HFFc6 (cell line): Measurements from ENCODE around the gene DST. TPM values are rescaled to one million over a fixed set of nuclear protein-coding genes. Genes with fewer than 3 reads are reported as not detected.

Experiments
- DNase-seq: peaks from one replicate; pipeline ENCODE4 v3.0.0-alpha.2; 2018
- H3K27ac Mint-ChIP-seq: 2 replicates; pipeline ENCODE4 v1.8.0; 2020; ENCODE audit warnings: mild to moderate bottlenecking, mixed read lengths
- H3K27me3 Mint-ChIP-seq: 2 replicates; pipeline ENCODE4 v1.8.0; 2021; ENCODE audit warnings: mild to moderate bottlenecking, moderate library complexity, mixed read lengths; ENCODE audit not compliant: insufficient read depth
- H3K36me3 Mint-ChIP-seq: 2 replicates; pipeline ENCODE4 v1.8.0; 2021; ENCODE audit warnings: low read depth, mixed read lengths
- H3K4me1 Mint-ChIP-seq: 2 replicates; pipeline ENCODE4 v1.8.0; 2020; ENCODE audit warnings: low read depth, mixed read lengths
- H3K4me3 Mint-ChIP-seq: 2 replicates; pipeline ENCODE4 v1.8.0; 2020; ENCODE audit warnings: mild to moderate bottlenecking, moderate library complexity, mixed read lengths
- H3K9me3 Mint-ChIP-seq: 2 replicates; pipeline ENCODE4 v1.8.0; 2020; ENCODE audit warnings: mild to moderate bottlenecking, mixed read lengths
- total RNA-seq, 6 experiments: library from RNA; stranded (reverse); fragmentation: NEBNext Ultra II Directional; extraction: Animal tissue kit (Norgen Biotek cat#: 25700); gene quantifications; 2 replicates in 1 of 6; 3 replicates in 5 of 6; pipeline ENCODE4 v1.2.3, GENCODE V29; 2021
- TF ChIP-seq, protein P1 (sequence below): fragments of 200-600 bp; sonication (generic); IDR thresholded peaks from 2 replicates; pipeline ENCODE4 v1.5.0; 2021; ENCODE audit warnings: antibody characterized with exemption, mild to moderate bottlenecking

The DST gene
- total RNA-seq, 6 experiments from 2014 or later, result 246 to 408 (median 279) TPM

DNA sequence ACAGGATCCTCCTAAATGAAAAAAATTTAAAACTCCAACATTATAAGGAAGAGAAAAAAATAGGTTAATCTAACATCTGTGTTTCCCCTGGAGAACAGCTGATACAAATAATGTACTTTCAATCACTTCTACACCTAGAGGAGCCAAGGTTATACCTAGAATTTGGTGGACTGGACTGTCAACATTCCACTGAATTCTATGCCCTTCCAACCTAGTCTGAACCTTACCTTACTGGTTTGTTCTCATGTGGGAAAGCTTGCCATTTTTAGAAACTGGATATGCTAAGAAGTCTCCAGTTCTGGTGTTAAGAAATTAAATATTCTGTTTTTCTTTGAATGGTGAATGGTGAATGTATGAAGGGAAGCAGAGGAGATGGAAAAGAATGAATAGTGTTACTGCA, 162.4 kb downstream of the DST start:
- Mint-ChIP-seq H3K27me3 (peaks cover 18% of the 10 kb centered on the region), H3K27ac (0 out of 2 replicates have a peak overlapping the region, but pooled peaks have one; percentile 11), H3K9me3 (peaks cover 17% of the 10 kb centered on the region), H3K36me3 (peaks cover 74% of the 10 kb centered on the region), H3K4me1 (peaks cover 52% of the 10 kb centered on the region), H3K4me3 (no peak overlapping the region; the same call in 1 of the 2 replicates)
- TF ChIP-seq, protein P1, sequence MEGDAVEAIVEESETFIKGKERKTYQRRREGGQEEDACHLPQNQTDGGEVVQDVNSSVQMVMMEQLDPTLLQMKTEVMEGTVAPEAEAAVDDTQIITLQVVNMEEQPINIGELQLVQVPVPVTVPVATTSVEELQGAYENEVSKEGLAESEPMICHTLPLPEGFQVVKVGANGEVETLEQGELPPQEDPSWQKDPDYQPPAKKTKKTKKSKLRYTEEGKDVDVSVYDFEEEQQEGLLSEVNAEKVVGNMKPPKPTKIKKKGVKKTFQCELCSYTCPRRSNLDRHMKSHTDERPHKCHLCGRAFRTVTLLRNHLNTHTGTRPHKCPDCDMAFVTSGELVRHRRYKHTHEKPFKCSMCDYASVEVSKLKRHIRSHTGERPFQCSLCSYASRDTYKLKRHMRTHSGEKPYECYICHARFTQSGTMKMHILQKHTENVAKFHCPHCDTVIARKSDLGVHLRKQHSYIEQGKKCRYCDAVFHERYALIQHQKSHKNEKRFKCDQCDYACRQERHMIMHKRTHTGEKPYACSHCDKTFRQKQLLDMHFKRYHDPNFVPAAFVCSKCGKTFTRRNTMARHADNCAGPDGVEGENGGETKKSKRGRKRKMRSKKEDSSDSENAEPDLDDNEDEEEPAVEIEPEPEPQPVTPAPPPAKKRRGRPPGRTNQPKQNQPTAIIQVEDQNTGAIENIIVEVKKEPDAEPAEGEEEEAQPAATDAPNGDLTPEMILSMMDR, result no peak
- DNase-seq, result no peak

DNA sequence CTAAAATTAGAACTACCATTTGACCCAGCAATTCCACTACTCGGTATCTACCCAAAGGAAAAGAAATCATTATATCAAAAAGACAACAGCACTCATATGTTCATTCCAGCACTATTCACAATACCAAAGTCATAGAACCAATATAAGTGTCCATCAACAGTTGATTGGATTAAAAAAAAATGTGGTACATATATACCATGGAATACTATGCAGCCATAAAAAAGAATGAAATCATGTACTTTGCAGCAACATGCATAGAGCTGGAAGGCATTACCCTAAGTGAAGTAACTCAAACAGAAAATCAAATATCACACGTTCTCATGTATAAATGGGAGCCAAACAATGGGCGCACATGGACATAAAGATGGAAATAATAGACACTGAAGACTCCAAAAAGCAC, 163.3 kb downstream of the DST start:
- Mint-ChIP-seq H3K27me3 (peaks cover 16% of the 10 kb centered on the region), H3K27ac (peak overlapping the region; percentile 6; the same call in 1 of the 2 replicates), H3K4me3 (no peak overlapping the region), H3K4me1 (peaks cover 43% of the 10 kb centered on the region), H3K36me3 (peaks cover 70% of the 10 kb centered on the region), H3K9me3 (peaks cover 17% of the 10 kb centered on the region)
- TF ChIP-seq, protein P1, result no peak
- no peak for DNase-seq

DNA sequence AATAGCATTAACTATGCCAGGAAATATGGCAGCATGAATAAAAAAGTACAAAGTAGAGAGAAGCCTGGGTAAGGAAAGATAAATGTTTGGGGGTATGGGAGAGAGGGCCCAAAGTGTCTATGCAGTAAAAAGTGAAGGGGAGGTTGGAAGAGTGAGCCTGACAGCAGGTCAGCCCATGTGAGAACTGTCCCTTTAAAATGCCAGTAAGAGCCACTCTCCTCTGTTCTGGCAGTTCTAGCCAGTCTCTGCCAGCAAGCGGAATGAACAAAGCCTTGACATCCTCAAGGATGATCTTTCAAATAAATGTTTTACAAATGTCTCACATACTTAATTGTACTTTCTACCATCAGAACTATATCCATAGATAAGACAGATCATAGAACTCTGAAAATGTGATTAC, 164.5 kb downstream of the DST start:
- Mint-ChIP-seq H3K27me3 (peaks cover 16% of the 10 kb centered on the region), H3K36me3 (peaks cover 73% of the 10 kb centered on the region), H3K9me3 (peaks cover 17% of the 10 kb centered on the region), H3K4me1 (peaks cover 33% of the 10 kb centered on the region), H3K4me3 (no peak overlapping the region), H3K27ac (peak overlapping the region; percentile 51)
- DNase-seq, result no peak
- TF ChIP-seq, protein P1, result no peak

DNA sequence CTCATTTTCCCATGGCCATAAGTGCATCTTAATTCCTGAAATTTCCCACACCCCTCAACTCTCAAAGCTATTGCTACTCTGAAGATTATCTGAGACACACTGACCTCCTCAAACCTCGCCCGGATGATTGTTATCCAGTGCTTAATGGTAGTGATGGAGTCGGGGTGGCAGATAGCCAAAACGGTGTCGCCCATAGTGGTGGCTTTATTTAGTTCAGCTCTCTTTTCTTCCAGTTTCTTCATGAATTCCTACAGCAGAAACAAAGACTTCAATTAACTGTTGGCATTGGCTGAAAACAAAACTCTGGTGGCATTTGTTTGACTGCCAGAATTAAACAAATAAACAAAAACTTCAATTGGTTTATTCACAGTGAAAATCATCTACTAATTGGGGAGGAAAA, 165.4 kb downstream of the DST start:
- H3K9me3 Mint-ChIP-seq, result peaks cover 17% of the 10 kb centered on the region
- no peak overlapping the region; the same call in 1 of the 2 replicates for H3K4me3 Mint-ChIP-seq
- TF ChIP-seq, protein P1, result no peak
- peaks cover 25% of the 10 kb centered on the region for H3K4me1 Mint-ChIP-seq
- H3K36me3 Mint-ChIP-seq, result peaks cover 72% of the 10 kb centered on the region
- no peak for DNase-seq
- H3K27me3 Mint-ChIP-seq, result peaks cover 17% of the 10 kb centered on the region
- H3K27ac Mint-ChIP-seq, result peak overlapping the region; percentile 43; the same call in 1 of the 2 replicates

DNA sequence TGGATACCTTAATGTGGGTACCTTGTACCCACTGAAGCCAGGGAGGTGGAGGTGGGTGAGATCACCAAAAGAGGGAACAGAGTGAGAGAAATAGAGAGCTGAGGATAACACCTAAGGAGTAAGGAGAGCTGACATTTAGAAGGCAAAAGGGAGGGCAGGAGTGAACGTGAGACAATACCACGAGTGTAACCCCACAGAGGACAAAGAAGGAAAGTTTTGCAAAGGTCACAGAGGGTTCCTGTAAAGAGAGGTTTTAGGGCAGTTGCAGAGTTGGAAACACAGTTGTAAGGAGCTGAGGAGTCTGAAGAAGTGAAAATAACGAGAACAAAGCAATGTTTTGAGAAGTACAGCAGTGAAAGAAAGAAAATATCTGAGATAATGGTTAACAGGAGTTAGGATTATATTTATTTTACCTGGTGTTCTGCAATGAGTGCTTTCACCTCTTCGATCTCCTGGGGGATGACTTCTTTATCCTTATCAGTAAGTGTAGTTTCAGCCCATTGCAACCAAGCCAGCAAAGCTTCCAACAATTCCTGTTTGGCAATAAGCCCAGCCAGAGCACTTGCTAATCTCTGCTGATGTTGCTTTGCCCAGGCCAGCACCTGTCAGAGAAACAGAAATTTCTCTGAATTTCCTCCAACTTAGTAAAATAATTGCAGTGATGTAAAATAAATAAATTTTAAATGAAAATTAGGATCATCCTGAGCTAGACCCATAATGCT, 166.8 kb downstream of the DST start:
- H3K9me3 Mint-ChIP-seq, result peaks cover 17% of the 10 kb centered on the region
- peak overlapping the region; percentile 37 for H3K27ac Mint-ChIP-seq
- H3K36me3 Mint-ChIP-seq, result peaks cover 73% of the 10 kb centered on the region
- H3K4me3 Mint-ChIP-seq, result no peak overlapping the region; the same call in 1 of the 2 replicates
- peaks cover 25% of the 10 kb centered on the region for H3K4me1 Mint-ChIP-seq
- TF ChIP-seq, protein P1, result no peak
- peaks cover 17% of the 10 kb centered on the region for H3K27me3 Mint-ChIP-seq
- DNase-seq, result no peak
